GM19395 (cell line): ENCODE data around the gene DISP3.

Experiments
- ATAC-seq: cut with Tn5 transposase; IDR thresholded peaks from one replicate; pipeline ENCODE4 v1.9.1; 2021; ENCODE audit warnings: mild to moderate bottlenecking, moderate library complexity; ENCODE audit not compliant: unreplicated experiment

The DISP3 gene

DNA sequence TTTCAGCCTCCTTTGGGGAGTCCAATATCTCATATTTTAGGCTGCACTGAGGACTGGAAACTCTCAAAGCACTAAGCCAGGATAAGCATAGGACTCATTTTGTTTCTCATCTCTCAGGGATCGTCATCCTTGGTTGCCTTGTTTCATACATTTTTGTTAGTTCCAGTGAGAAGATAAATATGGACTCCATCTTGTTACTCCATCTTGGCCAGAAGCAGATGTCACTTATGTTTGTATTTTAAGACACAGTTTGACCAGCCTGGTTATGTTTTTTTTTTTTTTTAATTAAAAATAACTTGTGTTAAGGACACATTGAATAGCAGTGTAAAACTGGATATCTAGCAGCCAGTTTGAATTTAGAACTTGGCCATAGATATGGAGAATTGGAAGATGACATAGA lies 34.7 kb downstream of the DISP3 start:
- no peak for ATAC-seq

DNA sequence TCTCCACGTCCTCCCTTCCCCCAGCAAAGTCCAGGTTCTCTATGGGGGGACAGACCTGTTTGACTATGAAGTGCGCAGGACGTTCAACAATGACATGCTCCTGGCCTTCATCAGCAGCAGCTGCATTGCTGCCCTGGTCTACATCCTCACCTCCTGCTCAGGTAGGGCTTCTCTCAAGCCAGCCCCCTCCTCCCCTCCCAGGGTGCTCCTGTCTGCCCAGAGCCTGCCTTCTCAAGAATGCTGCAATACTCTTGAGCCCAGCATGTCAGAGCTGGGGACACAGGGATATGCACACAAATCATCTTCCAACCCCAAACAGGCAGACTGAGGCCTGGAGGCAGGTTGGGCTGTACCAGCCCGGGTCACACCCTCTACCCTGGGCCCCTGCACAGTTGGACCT lies 35.4 kb downstream of the DISP3 start:
- ATAC-seq = no peak

DNA sequence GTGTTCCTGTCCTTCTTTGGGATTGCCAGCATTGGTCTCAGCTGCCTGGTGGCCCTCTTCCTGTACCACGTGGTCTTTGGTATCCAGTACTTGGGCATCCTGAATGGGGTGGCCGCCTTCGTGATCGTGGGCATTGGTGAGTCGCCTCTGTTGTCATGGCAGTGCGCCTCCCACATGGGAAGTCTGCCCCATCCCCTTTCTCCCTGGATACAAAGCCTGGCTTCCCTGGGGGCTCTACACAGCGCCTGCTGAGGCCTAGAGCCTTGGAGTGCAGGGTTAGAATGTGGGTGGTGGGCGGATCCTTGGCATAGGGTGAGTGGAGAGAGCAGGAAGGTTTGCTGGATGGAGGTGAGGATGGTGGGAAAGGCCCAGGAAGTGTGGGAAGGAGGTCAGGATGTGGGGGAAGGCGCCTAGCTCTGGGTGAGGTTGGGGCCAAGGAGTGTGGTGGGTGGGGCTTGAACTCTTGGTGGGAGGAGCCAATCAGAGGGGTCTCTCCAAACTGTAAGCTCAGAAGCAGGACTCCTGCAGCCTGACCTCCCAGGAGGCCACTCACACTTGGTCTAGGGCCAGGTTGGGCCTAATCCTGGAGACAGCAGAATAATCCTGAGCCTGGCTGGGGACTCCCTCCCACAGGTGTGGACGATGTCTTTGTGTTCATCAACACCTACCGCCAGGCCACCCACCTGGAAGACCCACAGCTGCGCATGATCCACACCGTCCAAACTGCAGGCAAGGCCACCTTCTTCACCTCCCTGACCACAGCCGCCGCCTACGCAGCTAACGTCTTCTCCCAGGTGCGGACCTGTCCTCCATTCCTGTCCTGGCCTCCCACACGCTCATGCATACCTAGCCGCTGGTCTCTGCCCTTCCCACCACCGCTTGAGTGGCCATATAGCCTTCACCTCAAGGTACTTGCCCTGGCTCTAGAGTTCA lies 36.7 kb downstream of the DISP3 start:
- ATAC-seq = no peak

- no peak for ATAC-seq
Observed at GRCh38 chr1:11516961-11517635, 38.1 kb downstream of the DISP3 start.

GRCh38 chr1:11518016-11518701 lies 39.2 kb downstream of the DISP3 start:
- ATAC-seq = no peak

- ATAC-seq = no peak
Observed at GRCh38 chr1:11518791-11519628, 40.1 kb downstream of the DISP3 start.

DNA sequence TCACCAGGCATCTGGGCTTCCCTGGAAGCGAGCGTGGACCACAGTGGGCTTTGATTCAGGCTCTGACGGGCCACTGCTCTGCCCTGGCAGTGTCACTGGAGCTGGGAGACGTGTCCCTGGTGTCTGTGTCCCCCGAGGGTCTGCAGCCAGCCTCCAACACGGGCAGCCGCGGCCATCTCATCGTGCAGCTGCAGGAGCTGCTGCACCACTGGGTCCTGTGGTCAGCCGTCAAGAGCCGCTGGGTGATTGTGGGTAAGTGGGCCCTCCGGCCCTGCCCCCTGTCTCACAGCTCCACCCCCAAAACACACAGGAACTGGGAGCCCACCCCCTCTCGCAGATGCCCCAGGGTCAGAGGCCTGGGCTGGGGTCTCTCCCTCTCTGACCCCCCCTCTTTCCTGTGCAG lies 40.7 kb downstream of the DISP3 start:
- no peak for ATAC-seq

DNA sequence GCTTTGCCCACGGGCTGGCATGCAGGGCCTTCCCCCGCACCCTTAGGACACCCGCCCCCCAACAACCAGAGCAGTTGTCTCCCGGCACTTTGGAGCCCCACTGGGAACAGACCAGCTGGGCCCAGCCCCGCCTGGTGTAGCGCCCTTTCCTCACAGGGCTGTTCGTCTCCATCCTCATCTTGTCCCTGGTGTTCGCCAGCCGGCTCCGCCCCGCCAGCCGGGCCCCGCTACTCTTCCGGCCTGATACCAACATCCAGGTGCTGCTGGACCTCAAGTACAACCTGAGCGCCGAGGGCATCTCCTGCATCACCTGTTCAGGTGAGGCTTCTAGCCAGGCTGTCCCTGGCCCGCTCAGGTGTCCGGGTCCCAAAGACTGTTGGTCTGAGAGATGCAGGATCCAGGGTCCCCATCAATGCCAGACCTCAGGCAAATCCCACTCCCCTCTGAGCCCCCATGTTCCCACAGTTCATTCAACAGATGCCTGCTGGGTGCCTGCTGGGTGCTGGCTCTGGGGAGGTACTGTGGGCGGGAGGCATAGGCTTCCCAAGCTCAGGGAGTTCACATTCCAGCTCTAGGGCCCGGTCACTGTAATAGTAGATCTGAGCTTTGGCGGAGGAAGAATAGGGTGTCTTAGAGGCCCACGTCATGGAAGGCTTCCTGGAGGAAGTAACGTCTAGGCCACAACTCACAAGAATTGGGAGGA lies 41.7 kb downstream of the DISP3 start:
- ATAC-seq = no peak

GRCh38 chr1:11521582-11522399 lies 42.8 kb downstream of the DISP3 start:
- ATAC-seq = no peak

GRCh38 chr1:11522400-11523235 lies 43.7 kb downstream of the DISP3 start:
- ATAC-seq = no peak

GRCh38 chr1:11523261-11523660 lies 44.3 kb downstream of the DISP3 start:
- no peak for ATAC-seq

DNA sequence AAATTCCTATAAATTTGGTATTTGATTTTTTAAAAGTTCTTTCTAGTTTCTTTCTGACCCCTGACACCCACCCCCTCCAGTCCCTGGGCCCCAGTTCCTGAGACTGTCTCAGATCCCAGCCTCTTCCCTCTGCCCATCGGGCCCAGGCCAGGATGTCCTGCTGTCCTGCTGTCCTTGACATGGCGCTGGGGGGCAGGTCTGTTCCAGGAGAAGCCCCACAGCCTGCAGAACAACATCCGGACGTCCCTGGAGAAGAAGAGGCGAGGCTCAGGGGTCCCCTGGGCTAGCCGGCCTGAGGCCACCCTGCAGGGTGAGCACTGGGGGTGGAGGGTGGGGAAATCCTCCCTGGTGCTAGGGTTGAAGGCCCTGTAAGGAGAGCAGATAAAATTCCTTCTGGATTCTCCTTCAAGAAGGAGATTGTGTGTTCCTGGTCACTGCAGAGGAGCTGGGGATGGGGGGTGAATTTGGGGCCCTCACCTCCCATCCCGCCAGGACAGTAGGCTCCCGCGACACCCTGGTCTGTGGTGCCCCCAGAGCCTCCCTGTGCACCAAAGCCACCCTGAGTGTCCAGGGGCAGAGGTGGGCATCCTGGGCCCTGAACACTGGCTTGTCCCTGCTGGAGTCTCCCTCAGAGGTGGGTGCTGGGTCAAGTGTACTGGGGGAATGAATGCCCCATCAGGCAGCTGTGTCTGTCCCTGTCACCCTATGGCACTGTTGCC lies 45.0 kb downstream of the DISP3 start:
- no peak for ATAC-seq

GRCh38 chr1:11524465-11525150 lies 45.7 kb downstream of the DISP3 start:
- ATAC-seq = no peak

DNA sequence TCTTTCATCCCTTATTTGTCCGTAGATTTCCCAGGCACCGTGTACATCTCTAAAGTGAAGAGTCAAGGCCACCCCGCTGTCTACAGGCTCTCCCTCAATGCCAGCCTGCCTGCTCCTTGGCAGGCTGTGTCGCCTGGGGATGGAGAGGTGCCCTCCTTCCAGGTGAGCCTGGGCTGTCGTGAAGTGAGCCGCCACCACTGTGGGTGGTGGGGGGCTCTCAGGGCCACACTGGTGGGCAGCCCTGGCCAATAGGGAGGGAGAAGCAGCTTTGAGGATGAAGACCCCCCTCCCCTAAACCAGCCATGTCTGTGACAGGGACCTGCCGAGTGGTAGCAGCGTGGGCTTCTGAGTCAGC lies 46.2 kb downstream of the DISP3 start:
- no peak for ATAC-seq

DNA sequence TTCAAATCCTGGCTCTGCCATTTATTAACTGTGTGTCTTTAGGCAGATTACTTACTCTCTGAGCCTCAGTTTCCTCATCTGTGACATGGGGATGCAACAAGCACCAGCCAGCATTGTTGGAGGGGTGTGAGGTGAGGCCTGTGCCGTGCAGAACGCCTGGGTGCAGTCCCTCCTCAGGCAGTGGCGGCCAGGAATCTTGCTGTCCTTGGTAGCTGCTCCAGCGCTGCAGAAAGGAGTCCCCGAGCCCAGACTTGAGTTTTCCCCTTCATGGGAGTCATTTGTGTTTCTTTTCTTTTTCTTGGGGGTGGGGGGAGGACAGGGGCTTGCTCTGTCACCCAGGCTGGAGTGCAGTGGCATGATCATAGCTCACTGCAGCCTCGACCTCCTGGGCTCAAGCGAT lies 46.6 kb downstream of the DISP3 start:
- no peak for ATAC-seq

DNA sequence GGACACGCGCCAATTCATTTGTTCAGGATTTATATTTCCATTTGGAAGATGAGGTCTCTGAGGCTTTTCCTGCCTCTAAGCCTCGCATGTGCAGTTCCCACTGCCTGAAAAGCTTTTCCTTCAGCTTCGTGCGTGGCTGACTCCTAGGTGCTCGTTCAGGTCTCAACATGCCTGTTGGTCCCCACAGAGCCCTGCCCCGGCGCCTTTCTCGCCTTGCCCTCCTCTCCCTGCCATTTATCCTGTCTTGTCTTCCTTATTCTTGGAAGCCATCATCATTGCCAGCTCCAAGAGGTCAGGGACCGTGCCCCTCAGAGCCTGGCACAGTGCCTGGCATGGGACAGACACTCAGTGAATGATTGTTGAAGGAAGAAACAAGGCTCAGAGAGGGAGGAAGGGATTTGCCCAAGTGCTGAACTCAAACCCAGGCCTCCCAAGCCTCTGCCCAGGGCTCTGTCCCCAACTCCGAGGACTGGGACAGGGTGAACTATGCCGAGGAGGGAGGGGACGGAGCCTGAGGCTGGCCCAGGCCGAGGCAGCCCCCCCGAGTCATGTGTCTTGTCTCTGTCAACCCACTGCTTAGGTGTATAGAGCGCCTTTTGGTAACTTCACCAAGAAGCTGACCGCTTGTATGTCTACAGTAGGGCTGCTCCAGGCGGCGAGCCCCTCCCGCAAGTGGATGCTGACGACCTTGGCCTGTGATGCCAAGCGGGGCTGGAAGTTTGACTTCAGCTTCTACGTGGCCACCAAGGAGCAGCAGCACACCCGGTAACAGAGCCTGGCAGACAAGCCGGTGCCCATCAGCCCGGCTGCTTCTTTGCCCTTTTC lies 47.3 kb downstream of the DISP3 start:
- no peak for ATAC-seq
